Inferior parietal cortex (tissue), 1 donor: ENCODE data around the gene MMP13.
"Not testable (repeated sequence)": the region's sequence is repeated elsewhere in the genome, so short reads cannot be mapped to it uniquely, and the experiment has no call there.

Experiments
- DNase-seq: peaks from one replicate; pipeline ENCODE4 v3.0.0-alpha.2; 2016; ENCODE audit errors: extremely low spot score

The MMP13 gene

GRCh38 chr11:102936864-102937509, 18.5 kb downstream of the MMP13 start:
- no peak for DNase-seq

GRCh38 chr11:102935514-102935913, 20.0 kb downstream of the MMP13 start:
- no peak for DNase-seq

- no peak for DNase-seq
These were observed 20.8 kb downstream of the MMP13 start for GRCh38 chr11:102934735-102935134.

- no peak for DNase-seq
These were observed 21.9 kb downstream of the MMP13 start for GRCh38 chr11:102933627-102934026.

- DNase-seq = no peak
These were observed 22.9 kb downstream of the MMP13 start for GRCh38 chr11:102932678-102933077.

GRCh38 chr11:102930451-102930850, 25.1 kb downstream of the MMP13 start:
- DNase-seq = no peak

- DNase-seq = no peak
These were observed 25.6 kb downstream of the MMP13 start for GRCh38 chr11:102929972-102930371.

- no peak for DNase-seq
These were observed 26.4 kb downstream of the MMP13 start for GRCh38 chr11:102929166-102929565.

- no peak for DNase-seq
These were observed 27.3 kb downstream of the MMP13 start for GRCh38 chr11:102928247-102928646.

GRCh38 chr11:102927624-102927990, 27.9 kb downstream of the MMP13 start:
- no peak for DNase-seq

GRCh38 chr11:102926961-102927623, 28.4 kb downstream of the MMP13 start:
- DNase-seq = no peak

- DNase-seq = no peak
These were observed 29.0 kb downstream of the MMP13 start for GRCh38 chr11:102926517-102926916.

GRCh38 chr11:102925988-102926387, 29.5 kb downstream of the MMP13 start:
- no peak for DNase-seq

GRCh38 chr11:102924851-102925380, 30.6 kb downstream of the MMP13 start:
- no peak for DNase-seq

- no peak for DNase-seq
These were observed 33.8 kb downstream of the MMP13 start for GRCh38 chr11:102921587-102922220.

- DNase-seq = no peak
These were observed 35.3 kb downstream of the MMP13 start for GRCh38 chr11:102920118-102920684.

GRCh38 chr11:102915044-102915375, 40.5 kb downstream of the MMP13 start:
- DNase-seq = no peak

- peak; percentile 26 for DNase-seq
These were observed 41.1 kb downstream of the MMP13 start for GRCh38 chr11:102914238-102915043.

GRCh38 chr11:102912482-102912830, 43.1 kb downstream of the MMP13 start:
- DNase-seq = no peak

GRCh38 chr11:102911758-102912481, 43.6 kb downstream of the MMP13 start:
- DNase-seq = no peak

- not testable (repeated sequence) for DNase-seq
These were observed 49.7 kb downstream of the MMP13 start for GRCh38 chr11:102905848-102906247.
